HG03457 (cell line): ENCODE results near the gene RAB4A.

Experiments
- ATAC-seq: cut with Tn5 transposase; IDR thresholded peaks from one replicate; pipeline ENCODE4 v1.9.1; 2021; ENCODE audit warnings: moderate number of reproducible peaks; ENCODE audit not compliant: unreplicated experiment

RAB4A gene

DNA sequence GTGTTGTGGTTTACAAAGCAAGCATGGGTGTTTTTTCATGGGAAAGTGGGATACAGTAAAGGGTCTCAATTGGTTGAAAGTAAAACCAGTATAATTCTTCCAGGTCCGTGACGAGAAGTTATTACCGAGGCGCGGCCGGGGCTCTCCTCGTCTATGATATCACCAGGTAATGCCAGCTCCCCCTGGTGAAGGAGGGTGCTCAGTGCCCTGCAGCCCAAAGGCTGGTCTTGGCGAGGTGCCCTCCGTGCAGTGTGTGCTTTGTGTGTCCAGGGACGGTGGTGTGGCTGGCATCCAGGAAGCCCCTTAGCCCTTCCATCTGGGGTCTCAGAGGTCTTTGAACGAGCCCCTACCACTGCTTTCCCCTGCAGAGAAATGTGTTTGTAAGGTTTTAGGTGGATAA lies 24.8 kb downstream of the RAB4A start:
- no peak for ATAC-seq

DNA sequence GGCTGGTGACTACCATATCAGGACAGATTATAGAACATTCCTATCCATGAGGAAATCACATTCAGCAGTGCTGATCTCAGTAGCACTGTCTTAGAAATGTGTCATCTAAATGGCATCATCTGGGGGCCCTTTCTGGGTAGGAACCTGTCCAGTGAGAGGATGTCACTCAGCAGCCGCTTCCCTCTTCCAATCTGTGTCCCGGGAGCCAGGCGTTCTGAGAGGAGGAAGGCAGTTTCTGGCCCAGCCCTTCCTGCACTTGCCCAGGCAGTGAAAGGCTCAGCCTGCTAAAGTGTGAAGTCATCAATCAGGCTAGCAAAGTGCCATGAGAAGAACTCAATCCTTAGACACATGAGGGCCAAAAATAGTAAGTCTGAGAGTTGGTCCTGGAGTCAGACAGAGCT lies 25.6 kb downstream of the RAB4A start:
- no peak for ATAC-seq

DNA sequence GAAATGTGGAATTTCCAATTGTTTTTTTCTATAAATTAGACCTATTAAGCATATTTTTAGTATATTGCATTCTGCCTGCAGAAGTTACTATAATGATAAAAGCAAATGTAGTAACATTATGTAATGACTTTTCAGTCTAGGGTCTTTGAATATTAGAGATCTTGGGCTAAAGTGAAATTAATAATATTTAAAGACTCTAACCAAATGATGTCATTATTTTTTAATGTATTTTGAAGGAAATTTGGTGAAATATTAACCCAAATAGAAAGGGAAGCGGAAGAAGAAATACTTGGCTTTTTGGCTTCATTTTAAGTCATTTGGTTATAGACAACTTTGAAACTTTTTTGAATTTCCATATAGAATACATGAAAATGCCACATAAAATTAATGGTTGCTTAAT lies 26.8 kb downstream of the RAB4A start:
- no peak for ATAC-seq

DNA sequence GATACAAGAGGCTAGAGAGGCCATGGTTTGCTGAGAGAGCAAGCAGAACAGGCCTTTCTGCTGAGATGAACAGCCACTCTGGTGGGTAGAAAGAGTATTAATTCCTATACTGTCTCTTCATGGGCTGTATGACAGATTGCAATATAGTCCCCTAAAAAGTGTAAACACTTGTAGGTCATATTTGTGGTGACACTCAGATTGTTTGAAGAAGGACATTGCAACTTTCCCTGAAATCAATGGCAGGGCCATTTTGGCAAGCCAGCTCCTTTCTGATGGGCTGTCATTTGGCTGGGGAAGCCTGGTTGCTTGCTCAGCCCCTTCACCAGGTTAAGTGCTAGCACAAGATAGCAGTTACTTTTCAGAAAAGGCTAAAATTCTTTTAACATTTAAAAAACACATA lies 27.5 kb downstream of the RAB4A start:
- no peak for ATAC-seq

DNA sequence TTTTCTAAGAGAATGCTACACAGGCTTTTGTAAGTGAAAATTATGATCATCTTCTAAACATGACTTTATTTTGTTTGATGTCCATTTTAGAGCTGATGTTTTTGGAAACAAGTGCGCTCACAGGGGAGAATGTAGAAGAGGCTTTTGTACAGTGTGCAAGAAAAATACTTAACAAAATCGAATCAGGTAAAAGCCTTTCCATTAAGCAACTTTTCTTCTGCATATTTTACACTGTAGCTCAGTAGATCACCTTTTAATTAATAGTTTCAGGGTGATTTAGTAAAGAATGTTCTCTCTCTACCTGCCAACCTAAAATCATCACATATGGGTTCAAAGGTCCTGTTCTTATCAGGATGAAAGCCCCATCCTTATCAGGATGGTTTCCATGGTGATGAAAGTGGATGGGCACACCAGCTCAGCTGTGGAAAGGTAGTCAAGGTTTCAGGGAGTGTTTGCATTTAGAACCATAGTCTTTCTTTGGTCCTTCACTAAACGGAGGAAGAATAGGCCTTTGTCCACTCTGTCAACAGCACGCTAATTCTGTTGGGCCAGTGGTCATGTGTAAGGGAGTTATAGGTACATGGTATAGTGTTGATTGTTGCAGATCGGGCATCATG lies 28.1 kb downstream of the RAB4A start:
- ATAC-seq, result no peak

GRCh38 chr1:229300099-229300757 lies 29.3 kb downstream of the RAB4A start:
- ATAC-seq, result no peak

GRCh38 chr1:229302740-229303139 lies 31.8 kb downstream of the RAB4A start:
- ATAC-seq, result no peak

- no peak for ATAC-seq
Measured at GRCh38 chr1:229303855-229304254, 32.9 kb downstream of the RAB4A start.

GRCh38 chr1:229305392-229305791 lies 34.5 kb downstream of the RAB4A start:
- ATAC-seq, result no peak

DNA sequence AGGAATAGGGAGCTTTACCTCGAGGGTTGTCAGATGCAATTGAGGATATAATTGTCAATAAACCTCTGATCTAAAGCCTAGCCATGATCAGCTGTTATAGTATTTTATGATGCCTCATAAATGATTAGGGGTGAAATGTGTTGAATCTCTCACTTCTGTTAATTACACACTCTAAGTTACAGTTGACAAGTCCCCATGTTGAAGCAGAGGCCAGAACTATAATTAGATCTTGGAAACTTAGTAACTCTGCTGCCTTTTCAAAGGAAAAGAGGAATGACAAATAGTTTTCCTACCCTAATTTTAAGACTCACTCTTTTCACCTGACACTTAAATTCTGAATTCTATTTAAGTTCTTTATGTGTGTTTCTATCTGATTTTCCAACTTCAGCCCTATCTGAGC lies 38.2 kb downstream of the RAB4A start:
- no peak for ATAC-seq

GRCh38 chr1:229309684-229310083 lies 38.8 kb downstream of the RAB4A start:
- ATAC-seq, result no peak

DNA sequence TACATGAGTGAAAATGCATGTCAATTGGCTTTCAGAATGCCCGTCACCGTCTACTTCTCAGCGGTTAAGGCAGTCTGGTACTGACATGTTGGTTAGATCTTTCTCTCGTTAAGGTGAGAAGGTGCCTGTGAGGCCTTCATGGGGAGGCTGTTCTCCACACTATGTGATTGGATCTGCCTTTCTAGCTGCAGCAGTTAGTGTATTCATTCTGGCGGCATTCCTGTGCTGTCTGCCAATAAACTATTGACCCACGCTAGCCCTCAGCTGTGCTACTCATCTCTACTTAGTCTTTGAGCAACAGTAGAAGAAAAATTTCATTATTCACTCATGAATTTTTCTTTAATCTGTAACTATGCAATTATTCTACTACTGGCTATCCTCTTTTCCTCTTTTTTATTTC lies 39.9 kb downstream of the RAB4A start:
- no peak for ATAC-seq

DNA sequence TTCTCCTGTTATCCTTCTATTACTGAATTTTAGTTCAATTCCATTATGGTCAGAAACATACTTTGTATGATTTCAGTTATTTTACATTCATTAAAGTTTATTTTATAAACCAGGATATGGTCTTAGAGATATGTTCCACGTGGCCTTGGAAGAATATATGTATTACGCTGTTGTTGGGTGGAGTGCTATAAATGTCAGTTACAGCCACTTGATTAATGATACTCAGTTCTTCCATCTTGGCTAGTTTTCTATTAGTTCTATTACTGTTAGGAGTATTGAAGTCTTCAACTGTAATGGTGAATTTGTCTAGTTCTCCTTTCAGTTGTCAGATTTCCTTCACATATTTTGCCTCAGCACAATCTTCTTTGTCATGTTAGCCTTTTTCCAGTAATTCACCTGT lies 45.3 kb downstream of the RAB4A start:
- ATAC-seq, result no peak

DNA sequence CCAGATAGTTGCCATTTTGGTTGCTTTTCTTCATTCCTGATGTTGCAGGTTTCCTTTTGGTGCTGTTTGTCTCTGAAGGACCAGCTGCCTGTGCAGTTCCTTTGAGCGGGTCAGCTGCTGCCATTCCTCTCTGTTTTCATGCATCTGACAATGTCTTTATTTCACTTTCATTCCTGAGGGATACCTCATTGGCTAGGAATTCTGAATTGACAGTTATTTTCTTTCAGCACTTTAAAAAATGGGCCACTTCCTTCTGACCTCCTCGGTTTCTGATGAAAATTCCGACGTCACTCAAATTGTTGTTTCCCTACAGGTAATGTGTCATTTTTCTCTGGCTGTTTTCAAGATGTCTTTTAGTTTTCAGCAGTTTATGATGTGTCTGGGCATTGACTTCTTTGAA lies 47.1 kb downstream of the RAB4A start:
- no peak for ATAC-seq

GRCh38 chr1:229319487-229319886 lies 48.6 kb downstream of the RAB4A start:
- no peak for ATAC-seq

GRCh38 chr1:229323201-229323600 lies 52.3 kb downstream of the RAB4A start:
- ATAC-seq, result no peak

DNA sequence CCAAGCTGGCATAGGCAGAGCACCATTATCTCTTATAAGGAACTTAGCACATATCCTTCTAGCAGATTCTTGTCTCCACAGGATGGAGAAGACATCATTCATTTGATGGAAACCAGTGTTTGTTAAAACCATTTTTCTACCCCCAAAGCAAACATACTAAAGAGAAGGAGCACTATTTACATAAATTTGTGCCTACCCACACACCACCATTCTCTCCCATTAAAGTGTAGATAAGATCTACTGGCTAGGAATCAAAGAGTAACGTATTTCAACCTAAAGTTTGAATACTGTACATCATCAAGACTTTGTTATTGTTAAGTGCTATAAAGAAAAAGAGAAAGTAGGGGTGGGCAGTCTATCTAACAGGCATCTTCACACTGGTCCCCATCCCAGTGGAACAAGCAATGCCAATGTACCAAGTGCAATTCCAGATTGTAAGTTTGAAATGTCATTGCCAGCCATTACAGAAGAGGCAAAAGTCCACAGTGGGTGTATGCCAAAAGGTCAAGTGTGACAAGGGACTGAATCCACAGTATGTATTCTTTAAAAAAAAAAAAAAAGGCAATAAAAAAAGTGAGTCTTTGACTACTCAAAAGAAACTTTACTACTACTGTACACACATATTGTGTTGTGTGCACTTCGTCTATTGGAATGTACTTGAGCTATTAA lies 53.1 kb downstream of the RAB4A start:
- ATAC-seq, result no peak

DNA sequence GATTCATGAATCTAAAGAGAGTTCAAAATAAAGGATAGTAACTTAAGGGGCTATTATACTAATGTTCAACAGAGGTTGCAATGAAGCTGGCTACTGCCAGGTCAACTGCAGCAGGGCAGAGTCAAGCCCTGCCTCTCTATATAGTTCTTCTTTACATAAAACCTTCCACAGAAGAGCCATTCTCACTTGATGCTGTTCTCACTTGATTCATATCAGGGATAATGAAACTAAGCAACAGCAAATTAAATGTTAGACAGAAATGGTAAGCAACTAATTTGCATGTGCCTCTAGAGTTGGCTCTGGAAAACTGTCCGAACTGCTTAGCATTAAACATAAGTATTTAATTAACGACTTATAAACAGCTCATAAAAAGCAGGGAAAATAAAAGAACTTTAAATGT lies 54.5 kb downstream of the RAB4A start:
- no peak for ATAC-seq

DNA sequence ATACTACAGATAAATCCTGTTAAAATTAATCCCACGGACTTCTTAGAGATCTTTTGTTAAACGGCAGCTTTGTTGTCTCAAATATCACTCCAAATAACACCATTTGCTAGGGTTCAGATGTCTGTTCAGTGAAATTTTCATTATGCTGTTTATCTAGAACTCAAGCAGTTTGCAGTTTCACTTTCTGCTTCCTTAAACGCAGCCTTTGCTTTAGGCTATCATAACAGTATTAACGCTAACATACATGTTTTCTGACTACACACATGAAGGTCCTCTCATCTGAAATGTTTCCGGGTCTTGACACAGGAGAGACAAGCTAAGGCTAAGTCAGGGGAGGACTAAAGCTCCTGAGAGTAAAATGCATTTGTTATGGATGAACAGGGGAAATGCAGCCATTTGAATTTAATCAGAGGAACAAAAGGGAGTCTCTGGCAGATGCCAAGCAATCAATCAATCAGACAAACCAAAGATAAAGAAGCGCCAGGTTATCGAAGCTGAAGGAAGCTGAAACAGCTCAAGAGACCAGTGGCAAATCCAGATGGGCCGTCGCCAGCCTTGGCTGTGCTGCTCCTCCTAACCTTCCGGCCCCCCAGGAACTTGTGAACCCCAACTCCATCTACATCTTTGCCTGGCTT lies 55.1 kb downstream of the RAB4A start:
- ATAC-seq, result no peak

- ATAC-seq, result no peak
Measured at GRCh38 chr1:229326601-229327000, 55.7 kb downstream of the RAB4A start.

- ATAC-seq, result peak; percentile 56
Measured at GRCh38 chr1:229327765-229328164, 56.9 kb downstream of the RAB4A start.
